ENCODE measurements around the gene ADIPOR2.

ADIPOR2 gene

GRCh38 chr12:1777798-1778197, 86.9 kb downstream of the ADIPOR2 start:
- no peak for DNase-seq (ENCODE audit: low read depth)

GRCh38 chr12:1778911-1779310, 88.0 kb downstream of the ADIPOR2 start:
- DNase-seq (ENCODE audit: low read depth), result no peak

GRCh38 chr12:1779783-1780182, 88.9 kb downstream of the ADIPOR2 start:
- DNase-seq (ENCODE audit: low read depth), result no peak

GRCh38 chr12:1781772-1782171, 90.9 kb downstream of the ADIPOR2 start:
- no peak for DNase-seq (ENCODE audit: low read depth)

GRCh38 chr12:1782215-1782614, 91.3 kb downstream of the ADIPOR2 start:
- DNase-seq (ENCODE audit: low read depth), result no peak

- no peak for DNase-seq (ENCODE audit: low read depth)
Observed at GRCh38 chr12:1787714-1788113, 96.8 kb downstream of the ADIPOR2 start.

GRCh38 chr12:1790444-1790843, 99.6 kb downstream of the ADIPOR2 start:
- DNase-seq (ENCODE audit: low read depth), result no peak

- no peak for DNase-seq (ENCODE audit: low read depth)
Observed at GRCh38 chr12:1791104-1791841, 100.4 kb downstream of the ADIPOR2 start.

- DNase-seq (ENCODE audit: low read depth), result no peak
Observed at GRCh38 chr12:1792406-1792805, 101.5 kb downstream of the ADIPOR2 start.

- no peak for DNase-seq (ENCODE audit: low read depth)
Observed at GRCh38 chr12:1793426-1794210, 102.7 kb downstream of the ADIPOR2 start.

- no peak for DNase-seq (ENCODE audit: low read depth)
Observed at GRCh38 chr12:1794440-1795090, 103.7 kb downstream of the ADIPOR2 start.

GRCh38 chr12:1795221-1795784, 104.4 kb downstream of the ADIPOR2 start:
- no peak for DNase-seq (ENCODE audit: low read depth)

- DNase-seq (ENCODE audit: low read depth), result peak; percentile 96
Observed at GRCh38 chr12:1795785-1796514, 105.1 kb downstream of the ADIPOR2 start.

- DNase-seq (ENCODE audit: low read depth), result no peak
Observed at GRCh38 chr12:1796515-1797010, 105.7 kb downstream of the ADIPOR2 start.

GRCh38 chr12:1797011-1797901, 106.4 kb downstream of the ADIPOR2 start:
- no peak for DNase-seq (ENCODE audit: low read depth)

GRCh38 chr12:1797991-1798640, 107.2 kb downstream of the ADIPOR2 start:
- DNase-seq (ENCODE audit: low read depth), result no peak

- no peak for DNase-seq (ENCODE audit: low read depth)
Observed at GRCh38 chr12:1798641-1799020, 107.8 kb downstream of the ADIPOR2 start.

GRCh38 chr12:1799051-1799881, 108.4 kb downstream of the ADIPOR2 start:
- no peak for DNase-seq (ENCODE audit: low read depth)

- no peak for DNase-seq (ENCODE audit: low read depth)
Observed at GRCh38 chr12:1799882-1800400, 109.1 kb downstream of the ADIPOR2 start.
